GM12878 (cell line): Measurements from ENCODE around the gene SHROOM2. TPM values are rescaled to one million over a fixed set of nuclear protein-coding genes. Genes with fewer than 3 reads are reported as not detected.
A peak's percentile ranks its signal among the peaks of the same experiment; 100 is the strongest.

Experiments used
- ATAC-seq: fragments of 200-7000 bp; cut with Tn5 transposase; 3 replicates; pipeline ENCODE4 v1.9.1; 2020; ENCODE audit warnings: mild to moderate bottlenecking, moderate library complexity
- BruUV-seq: library from RNA; stranded (reverse); fragments of 400-500 nt; replicated peaks from 2 replicates; lab custom pipeline; 2021; lab: Mats Ljungman, UMichigan
- CTCF ChIA-PET: fragments of 300-600 bp; sonication (Branson Sonifier 250); formaldehyde crosslinking; extraction: SDS; loops from one replicate; lab custom pipeline; 2021; ENCODE audit warnings: inconsistent platforms; lab: Yijun Ruan, JAX
- POLR2A ChIA-PET: fragments of 350-600 bp; formaldehyde crosslinking; extraction: SDS; loops from one replicate; lab custom pipeline; 2021; ENCODE audit warnings: inconsistent platforms; lab: Charles Lee
- RAD21 ChIA-PET: fragments of 300-600 bp; sonication (Branson Sonifier 250); formaldehyde crosslinking; loops from one replicate; lab custom pipeline; 2023; ENCODE audit warnings: antibody characterized with exemption; ENCODE audit not compliant: unreplicated experiment; lab: Charles Lee
- SMC1A ChIA-PET: fragments of 300-600 bp; sonication (Branson Sonifier 250); formaldehyde crosslinking; loops from one replicate; lab custom pipeline; 2023; ENCODE audit not compliant: unreplicated experiment, uncharacterized antibody; lab: Charles Lee
- DNase-seq: peaks from one replicate; pipeline ENCODE4 v3.0.0-alpha.2; 2011; ENCODE audit warnings: low read depth, low spot score
- FAIRE-seq: peaks from 3 replicates; lab custom pipeline; 2011; peaks lifted over from hg19 to GRCh38; lab: Jason Lieb, UNC
- H2AFZ ChIP-seq: 2 replicates; pipeline ENCODE4 v1.6.0; 2011; ENCODE audit warnings: low read depth, low read length, control low read depth; ENCODE audit not compliant: control insufficient read depth
- H3K27ac ChIP-seq: 2 replicates; pipeline ENCODE4 v1.5.1; 2011; ENCODE audit warnings: control low read depth; ENCODE audit not compliant: control insufficient read depth, insufficient read depth
- H3K27me3 ChIP-seq, 2 experiments: replicated peaks in 1 of 2; 2 replicates each; pipeline versions ENCODE4 v1.6.0 to v1.6.1; 2011; ENCODE audit warnings: low read length in 1 of 2; ENCODE audit not compliant: control insufficient read depth in 2 of 2, insufficient read depth in 2 of 2
- H3K36me3 ChIP-seq, 2 experiments: 2 replicates each; pipeline ENCODE4 v1.5.1; 2011; ENCODE audit warnings: low read length in 1 of 2; ENCODE audit not compliant: control insufficient read depth in 2 of 2, insufficient read depth in 2 of 2
- H3K4me1 ChIP-seq: 2 replicates; pipeline ENCODE4 v1.6.1; 2011; ENCODE audit warnings: mild to moderate bottlenecking, low read length, moderate library complexity, mixed read lengths; ENCODE audit not compliant: control insufficient read depth, insufficient read depth
- H3K4me2 ChIP-seq: 2 replicates; pipeline ENCODE4 v1.6.0; 2011; ENCODE audit warnings: control low read depth; ENCODE audit not compliant: control insufficient read depth, insufficient read depth
- H3K4me3 ChIP-seq: fragments of 200-600 bp; sonication (generic); 2 replicates; pipeline ENCODE4 v1.5.1; 2016
- H3K79me2 ChIP-seq: 2 replicates; pipeline ENCODE4 v1.6.0; 2011; ENCODE audit warnings: low read length; ENCODE audit not compliant: control insufficient read depth, insufficient read depth
- H3K9ac ChIP-seq: 2 replicates; pipeline ENCODE4 v1.8.0; 2011; ENCODE audit warnings: low read length, control low read depth, mixed read lengths; ENCODE audit not compliant: control insufficient read depth, insufficient read depth
- H3K9me3 ChIP-seq: replicated peaks from 3 replicates; pipeline ENCODE4 v1.5.1; 2011; ENCODE audit warnings: mild to moderate bottlenecking, low read length; ENCODE audit not compliant: control insufficient read depth, insufficient read depth
- H4K20me1 ChIP-seq: 2 replicates; pipeline ENCODE4 v1.6.0; 2011; ENCODE audit not compliant: control insufficient read depth, insufficient read depth
- ASH2L ChIP-seq: fragments of 300-600, 200-600 bp; sonication (generic); IDR thresholded peaks from 2 replicates; pipeline ENCODE4 v1.6.1; 2017; ENCODE audit warnings: low read depth, mild to moderate bottlenecking, borderline replicate concordance
- IKZF1 ChIP-seq: fragments of 450-650 bp; conservative IDR thresholded peaks from 2 replicates; pipeline ENCODE4 v1.6.1; 2017; ENCODE audit warnings: antibody characterized with exemption, mild to moderate bottlenecking
- MEF2A ChIP-seq: IDR thresholded peaks from 2 replicates; pipeline ENCODE4 v1.6.1; 2011; ENCODE audit warnings: low read depth, mild to moderate bottlenecking, low read length, moderate library complexity; ENCODE audit not compliant: insufficient read depth
- NR2C2 ChIP-seq: IDR thresholded peaks from 2 replicates; pipeline ENCODE4 v1.6.1; 2011; ENCODE audit warnings: borderline replicate concordance, low read depth; ENCODE audit not compliant: control insufficient read depth, insufficient read length
- SMAD5 ChIP-seq: IDR thresholded peaks from 2 replicates; pipeline ENCODE4 v1.6.1; 2016; ENCODE audit warnings: antibody characterized with exemption, low read depth
- YBX1 ChIP-seq: fragments of 450-650 bp; IDR thresholded peaks from 2 replicates; pipeline ENCODE4 v1.6.1; 2016; ENCODE audit warnings: antibody characterized with exemption
- ZNF207 ChIP-seq: fragments of 450-650 bp; IDR thresholded peaks from 2 replicates; pipeline ENCODE4 v1.6.1; 2014; ENCODE audit warnings: antibody characterized with exemption, mild to moderate bottlenecking, borderline replicate concordance
- ZNF622 ChIP-seq: fragments of 450-650 bp; IDR thresholded peaks from 2 replicates; pipeline ENCODE4 v1.6.1; 2017; ENCODE audit warnings: mild to moderate bottlenecking, inconsistent platforms
- WGBS: methylation state at CpG from one replicate; pipeline ENCODE4 v1.1.6; 2016; ENCODE audit warnings: low lambda C conversion rate; ENCODE audit not compliant: insufficient replicate concordance, insufficient coverage; ENCODE audit errors: missing lambda C conversion rate; 5-methylcytosine and 5-hydroxymethylcytosine counted together
- in situ Hi-C: fragments of 300-500 bp; cut with MboI; formaldehyde crosslinking; loops from 9 replicates; pipeline ENCODE4 v1.14.3; 2018; ENCODE audit warnings: mixed read lengths
- intact Hi-C: fragments of 100-400 bp; cut with micrococcal nuclease; formaldehyde crosslinking; loops from one replicate; pipeline ENCODE4 v1.14.2; 2022; ENCODE audit not compliant: unreplicated experiment
- polyA plus RNA-seq, 11 experiments: library from polyadenylated mRNA; depleted of rRNA in 4 of 11; unstranded in 6 of 11; stranded (reverse) in 5 of 11; fragments of >200 nt; fragmentation: Nextera tagmentation in 4 of 11; fragmentation: Illumina TruSeq in 1 of 11; extraction: Ambion mirVana in 4 of 11; extraction: Trizol in 1 of 11; gene quantifications; 1 replicate in 1 of 11; 2 replicates in 10 of 11; pipeline versions ENCODE4 v1.2.1 to v1.2.3, GENCODE V29; 2011 to 2016; ENCODE audit warnings: inconsistent platforms in 2 of 11, missing spikeins in 2 of 11, low read depth in 1 of 11
- total RNA-seq, 4 experiments: library from RNA; depleted of rRNA in 3 of 4; stranded (reverse); fragments of >200 nt in 3 of 4; fragmentation: Illumina TruSeq in 1 of 4; extraction: Trizol in 1 of 4; gene quantifications; 2 replicates each; pipeline versions ENCODE4 v1.2.1 to v1.2.3, GENCODE V29; 2013 to 2021
- TF ChIP-seq, protein P1 (sequence below): IDR thresholded peaks from 2 replicates; pipeline ENCODE4 v1.6.1; 2012; ENCODE audit warnings: improper control_type of control experiment, low read depth, low read length; ENCODE audit not compliant: insufficient replicate concordance
- TF ChIP-seq, protein P2 (sequence below): fragments of 450-650 bp; IDR thresholded peaks from 2 replicates; pipeline ENCODE4 v1.6.1; 2017; ENCODE audit warnings: low read depth, mild to moderate bottlenecking, moderate library complexity
- TF ChIP-seq, protein P3 (sequence below): IDR thresholded peaks from 2 replicates; pipeline ENCODE4 v1.6.1; 2011; ENCODE audit warnings: borderline replicate concordance, low read depth, mild to moderate bottlenecking, moderate library complexity, mixed read lengths, low read length; ENCODE audit not compliant: insufficient read depth; ENCODE audit errors: extremely low read length
- TF ChIP-seq, protein P4 (sequence below): fragments of 450-650 bp; IDR thresholded peaks from 2 replicates; pipeline ENCODE4 v1.6.1; 2017; ENCODE audit warnings: mild to moderate bottlenecking, moderate library complexity

SHROOM2 gene
- total and polyA plus RNA-seq, 10 of the 15 experiments (the other 5 are each of a cell fraction or from before 2014, with no cell fraction given): under 0.01 to 0.15 (median 0.09) TPM; not detected in 2

DNA sequence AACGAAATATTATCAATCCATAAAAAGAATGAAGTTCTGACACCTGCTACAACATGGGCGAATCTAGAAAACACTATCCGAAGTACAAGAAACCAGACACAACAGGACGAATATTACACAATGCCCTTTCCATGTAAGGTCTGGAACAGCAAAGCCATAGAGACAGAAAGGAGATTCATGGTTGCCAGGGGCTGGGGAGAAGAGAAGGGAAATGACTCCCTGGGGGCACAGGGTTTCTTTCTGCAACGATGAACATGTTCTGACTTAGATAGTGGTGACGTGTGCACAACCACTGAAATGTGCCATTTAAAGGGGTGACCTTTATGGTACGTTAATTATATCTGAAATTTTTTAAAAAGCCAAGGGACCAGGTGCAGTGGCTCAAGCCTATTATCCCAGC, 48.9 kb upstream of the SHROOM2 start:
- POLR2A ChIA-PET: no interaction called here
- FAIRE-seq (no peak), ATAC-seq (peak; percentile 31; the same call in 2 of the 3 replicates), DNase-seq (no peak)
- Histone ChIP-seq H3K79me2 (no peaks in the 10 kb centered on the region), H3K9me3 (no peaks in the 10 kb centered on the region), H3K4me2 (no peak overlapping the region), H2AFZ (no peak overlapping the region), H3K4me3 (no peak overlapping the region), H4K20me1 (no peaks in the 10 kb centered on the region), H3K36me3 (no peaks in the 10 kb centered on the region), H3K9ac (no peak overlapping the region), H3K27me3 (no peaks in the 10 kb centered on the region), H3K4me1 (no peaks in the 10 kb centered on the region), H3K27ac (no peak overlapping the region)
- SMC1A ChIA-PET: no interaction called here
- RAD21 ChIA-PET: no interaction called here
- in situ Hi-C loops: no loop called here
- 22% methylated on average over 7 of the region's 7 CpGs for WGBS
- CTCF ChIA-PET: no interaction called here
- no peak for TF ChIP-seq ZNF622
- TF ChIP-seq MEF2A: no peak
- TF ChIP-seq, protein P1, sequence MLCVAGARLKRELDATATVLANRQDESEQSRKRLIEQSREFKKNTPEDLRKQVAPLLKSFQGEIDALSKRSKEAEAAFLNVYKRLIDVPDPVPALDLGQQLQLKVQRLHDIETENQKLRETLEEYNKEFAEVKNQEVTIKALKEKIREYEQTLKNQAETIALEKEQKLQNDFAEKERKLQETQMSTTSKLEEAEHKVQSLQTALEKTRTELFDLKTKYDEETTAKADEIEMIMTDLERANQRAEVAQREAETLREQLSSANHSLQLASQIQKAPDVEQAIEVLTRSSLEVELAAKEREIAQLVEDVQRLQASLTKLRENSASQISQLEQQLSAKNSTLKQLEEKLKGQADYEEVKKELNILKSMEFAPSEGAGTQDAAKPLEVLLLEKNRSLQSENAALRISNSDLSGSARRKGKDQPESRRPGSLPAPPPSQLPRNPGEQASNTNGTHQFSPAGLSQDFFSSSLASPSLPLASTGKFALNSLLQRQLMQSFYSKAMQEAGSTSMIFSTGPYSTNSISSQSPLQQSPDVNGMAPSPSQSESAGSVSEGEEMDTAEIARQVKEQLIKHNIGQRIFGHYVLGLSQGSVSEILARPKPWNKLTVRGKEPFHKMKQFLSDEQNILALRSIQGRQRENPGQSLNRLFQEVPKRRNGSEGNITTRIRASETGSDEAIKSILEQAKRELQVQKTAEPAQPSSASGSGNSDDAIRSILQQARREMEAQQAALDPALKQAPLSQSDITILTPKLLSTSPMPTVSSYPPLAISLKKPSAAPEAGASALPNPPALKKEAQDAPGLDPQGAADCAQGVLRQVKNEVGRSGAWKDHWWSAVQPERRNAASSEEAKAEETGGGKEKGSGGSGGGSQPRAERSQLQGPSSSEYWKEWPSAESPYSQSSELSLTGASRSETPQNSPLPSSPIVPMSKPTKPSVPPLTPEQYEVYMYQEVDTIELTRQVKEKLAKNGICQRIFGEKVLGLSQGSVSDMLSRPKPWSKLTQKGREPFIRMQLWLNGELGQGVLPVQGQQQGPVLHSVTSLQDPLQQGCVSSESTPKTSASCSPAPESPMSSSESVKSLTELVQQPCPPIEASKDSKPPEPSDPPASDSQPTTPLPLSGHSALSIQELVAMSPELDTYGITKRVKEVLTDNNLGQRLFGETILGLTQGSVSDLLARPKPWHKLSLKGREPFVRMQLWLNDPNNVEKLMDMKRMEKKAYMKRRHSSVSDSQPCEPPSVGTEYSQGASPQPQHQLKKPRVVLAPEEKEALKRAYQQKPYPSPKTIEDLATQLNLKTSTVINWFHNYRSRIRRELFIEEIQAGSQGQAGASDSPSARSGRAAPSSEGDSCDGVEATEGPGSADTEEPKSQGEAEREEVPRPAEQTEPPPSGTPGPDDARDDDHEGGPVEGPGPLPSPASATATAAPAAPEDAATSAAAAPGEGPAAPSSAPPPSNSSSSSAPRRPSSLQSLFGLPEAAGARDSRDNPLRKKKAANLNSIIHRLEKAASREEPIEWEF: no peak
- no peak for TF ChIP-seq ZNF207
- TF ChIP-seq, protein P2, sequence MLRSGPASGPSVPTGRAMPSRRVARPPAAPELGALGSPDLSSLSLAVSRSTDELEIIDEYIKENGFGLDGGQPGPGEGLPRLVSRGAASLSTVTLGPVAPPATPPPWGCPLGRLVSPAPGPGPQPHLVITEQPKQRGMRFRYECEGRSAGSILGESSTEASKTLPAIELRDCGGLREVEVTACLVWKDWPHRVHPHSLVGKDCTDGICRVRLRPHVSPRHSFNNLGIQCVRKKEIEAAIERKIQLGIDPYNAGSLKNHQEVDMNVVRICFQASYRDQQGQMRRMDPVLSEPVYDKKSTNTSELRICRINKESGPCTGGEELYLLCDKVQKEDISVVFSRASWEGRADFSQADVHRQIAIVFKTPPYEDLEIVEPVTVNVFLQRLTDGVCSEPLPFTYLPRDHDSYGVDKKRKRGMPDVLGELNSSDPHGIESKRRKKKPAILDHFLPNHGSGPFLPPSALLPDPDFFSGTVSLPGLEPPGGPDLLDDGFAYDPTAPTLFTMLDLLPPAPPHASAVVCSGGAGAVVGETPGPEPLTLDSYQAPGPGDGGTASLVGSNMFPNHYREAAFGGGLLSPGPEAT: no peak
- TF ChIP-seq YBX1: no peak
- no peak for TF ChIP-seq IKZF1
- no peak for TF ChIP-seq NR2C2
- TF ChIP-seq, protein P3, sequence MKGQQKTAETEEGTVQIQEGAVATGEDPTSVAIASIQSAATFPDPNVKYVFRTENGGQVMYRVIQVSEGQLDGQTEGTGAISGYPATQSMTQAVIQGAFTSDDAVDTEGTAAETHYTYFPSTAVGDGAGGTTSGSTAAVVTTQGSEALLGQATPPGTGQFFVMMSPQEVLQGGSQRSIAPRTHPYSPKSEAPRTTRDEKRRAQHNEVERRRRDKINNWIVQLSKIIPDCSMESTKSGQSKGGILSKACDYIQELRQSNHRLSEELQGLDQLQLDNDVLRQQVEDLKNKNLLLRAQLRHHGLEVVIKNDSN: no peak
- TF ChIP-seq, protein P4, sequence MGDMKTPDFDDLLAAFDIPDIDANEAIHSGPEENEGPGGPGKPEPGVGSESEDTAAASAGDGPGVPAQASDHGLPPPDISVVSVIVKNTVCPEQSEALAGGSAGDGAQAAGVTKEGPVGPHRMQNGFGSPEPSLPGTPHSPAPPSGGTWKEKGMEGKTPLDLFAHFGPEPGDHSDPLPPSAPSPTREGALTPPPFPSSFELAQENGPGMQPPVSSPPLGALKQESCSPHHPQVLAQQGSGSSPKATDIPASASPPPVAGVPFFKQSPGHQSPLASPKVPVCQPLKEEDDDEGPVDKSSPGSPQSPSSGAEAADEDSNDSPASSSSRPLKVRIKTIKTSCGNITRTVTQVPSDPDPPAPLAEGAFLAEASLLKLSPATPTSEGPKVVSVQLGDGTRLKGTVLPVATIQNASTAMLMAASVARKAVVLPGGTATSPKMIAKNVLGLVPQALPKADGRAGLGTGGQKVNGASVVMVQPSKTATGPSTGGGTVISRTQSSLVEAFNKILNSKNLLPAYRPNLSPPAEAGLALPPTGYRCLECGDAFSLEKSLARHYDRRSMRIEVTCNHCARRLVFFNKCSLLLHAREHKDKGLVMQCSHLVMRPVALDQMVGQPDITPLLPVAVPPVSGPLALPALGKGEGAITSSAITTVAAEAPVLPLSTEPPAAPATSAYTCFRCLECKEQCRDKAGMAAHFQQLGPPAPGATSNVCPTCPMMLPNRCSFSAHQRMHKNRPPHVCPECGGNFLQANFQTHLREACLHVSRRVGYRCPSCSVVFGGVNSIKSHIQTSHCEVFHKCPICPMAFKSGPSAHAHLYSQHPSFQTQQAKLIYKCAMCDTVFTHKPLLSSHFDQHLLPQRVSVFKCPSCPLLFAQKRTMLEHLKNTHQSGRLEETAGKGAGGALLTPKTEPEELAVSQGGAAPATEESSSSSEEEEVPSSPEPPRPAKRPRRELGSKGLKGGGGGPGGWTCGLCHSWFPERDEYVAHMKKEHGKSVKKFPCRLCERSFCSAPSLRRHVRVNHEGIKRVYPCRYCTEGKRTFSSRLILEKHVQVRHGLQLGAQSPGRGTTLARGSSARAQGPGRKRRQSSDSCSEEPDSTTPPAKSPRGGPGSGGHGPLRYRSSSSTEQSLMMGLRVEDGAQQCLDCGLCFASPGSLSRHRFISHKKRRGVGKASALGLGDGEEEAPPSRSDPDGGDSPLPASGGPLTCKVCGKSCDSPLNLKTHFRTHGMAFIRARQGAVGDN: no peak
- TF ChIP-seq SMAD5: no peak
- TF ChIP-seq ASH2L: no peak
- BruUV-seq: no TSS peak
- intact Hi-C loops: no loop called here
